ENCODE results near the gene ADCY9.

- TF ChIP-seq CTCF (IDR thresholded peaks at IDR 0.05) (no peak), POLR2A (IDR thresholded peaks at IDR 0.05) (no peak)
Measured at GRCh38 chr16:3951861-3952736, 164.1 kb downstream of the ADCY9 start.

Data from esophagus squamous epithelium (tissue), 4 donors.